ENCODE results near the gene NLN. TPM values are rescaled to one million over a fixed set of nuclear protein-coding genes. Genes with fewer than 3 reads are reported as not detected.

The NLN gene
- total and polyA plus RNA-seq, 11 donors = 1.6 to 28.2 (median 11.6) TPM

- no peak overlapping the region for H3K4me3 ChIP-seq
- no peak for DNase-seq
Observed at GRCh38 chr5:65828022-65828896, 106.3 kb downstream of the NLN start.

DNA sequence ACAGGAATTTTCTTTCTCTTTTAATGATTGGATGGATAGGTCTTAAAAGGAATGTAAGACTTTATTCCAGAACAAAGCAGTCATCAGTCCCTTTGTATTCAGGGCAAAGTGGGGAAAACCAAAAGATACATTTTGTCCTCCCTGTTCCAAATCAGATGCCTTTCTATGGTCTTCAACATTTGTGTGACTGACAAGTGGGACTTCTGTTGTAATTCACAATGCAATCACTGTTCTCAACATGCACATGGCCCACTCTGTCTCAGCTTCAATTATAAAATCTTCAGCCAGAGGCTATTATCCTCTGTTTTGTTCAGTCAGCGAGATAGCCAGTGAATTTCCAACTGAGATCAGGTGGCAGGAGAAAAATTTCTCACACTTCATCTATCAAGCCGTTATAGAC lies 108.9 kb downstream of the NLN start:
- H3K4me1 ChIP-seq = peaks cover 0 to 6% (median 0%) of the 10 kb centered on the region in 12 donors
- H3K9me3 ChIP-seq = no peaks in the 10 kb centered on the region
- H3K27me3 ChIP-seq = no peaks in the 10 kb centered on the region
- DNase-seq = no peak
- 54 to 85% (median 73%) methylated on average over 2 of the region's 2 CpGs for WGBS, 4 donors
- H3K4me3 ChIP-seq = no peak overlapping the region
- TF ChIP-seq CTCF (IDR thresholded peaks at IDR 0.05) (no peak), POLR2A (IDR thresholded peaks at IDR 0.05) (no peak)
- intact Hi-C loops (cut with DNase I) = no loop called here
- H3K27ac ChIP-seq = no peak overlapping the region
- no peaks in the 10 kb centered on the region for H3K36me3 ChIP-seq
- ATAC-seq = no peak

More at GRCh38 chr5:65828022-65828896, 106.3 kb downstream of the NLN start:
- no peak for ATAC-seq
- Histone ChIP-seq H3K4me1 (peaks cover 0 to 7% (median 0%) of the 10 kb centered on the region in 12 donors), H3K9me3 (no peaks in the 10 kb centered on the region), H3K27me3 (no peaks in the 10 kb centered on the region), H3K27ac (no peak overlapping the region), H3K36me3 (no peaks in the 10 kb centered on the region)
- intact Hi-C loops (cut with DNase I) = no loop called here
- no peak for TF ChIP-seq CTCF (IDR thresholded peaks at IDR 0.05)
- no peak for TF ChIP-seq POLR2A (IDR thresholded peaks at IDR 0.05)
- 56 to 64% (median 61%) methylated on average over 12 of the region's 12 CpGs for WGBS, 4 donors

DNA sequence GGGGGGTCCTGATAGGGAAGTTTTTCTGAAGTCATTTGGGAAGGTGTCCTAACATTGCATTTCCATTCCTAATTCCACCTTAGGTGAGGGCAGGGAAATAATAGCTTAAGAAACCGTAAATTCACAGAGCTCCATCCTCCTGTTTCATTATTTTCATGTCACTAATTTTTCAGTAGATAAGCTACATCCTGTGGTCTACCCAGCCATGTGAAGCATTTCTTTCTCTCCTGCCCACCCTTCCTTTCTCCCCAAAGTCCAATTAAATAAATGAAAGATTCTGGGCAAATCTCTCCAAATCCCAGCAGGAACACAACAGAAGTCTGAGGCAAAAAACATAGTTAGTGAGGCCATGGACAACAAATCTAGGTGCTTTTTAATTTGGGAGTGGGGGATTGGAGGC lies 109.3 kb downstream of the NLN start:
- Histone ChIP-seq H3K4me3 (no peak overlapping the region), H3K27ac (no peak overlapping the region), H3K36me3 (no peaks in the 10 kb centered on the region), H3K27me3 (no peaks in the 10 kb centered on the region), H3K4me1 (peaks cover 0 to 6% (median 0%) of the 10 kb centered on the region in 12 donors), H3K9me3 (no peaks in the 10 kb centered on the region)
- 32 to 80% (median 74%) methylated on average over 1 of the region's 1 CpG for WGBS, 4 donors
- DNase-seq (no peak), ATAC-seq (no peak)
- intact Hi-C loops (cut with DNase I) = no loop called here
- TF ChIP-seq POLR2A (IDR thresholded peaks at IDR 0.05) = no peak
- TF ChIP-seq CTCF (IDR thresholded peaks at IDR 0.05) = no peak

DNA sequence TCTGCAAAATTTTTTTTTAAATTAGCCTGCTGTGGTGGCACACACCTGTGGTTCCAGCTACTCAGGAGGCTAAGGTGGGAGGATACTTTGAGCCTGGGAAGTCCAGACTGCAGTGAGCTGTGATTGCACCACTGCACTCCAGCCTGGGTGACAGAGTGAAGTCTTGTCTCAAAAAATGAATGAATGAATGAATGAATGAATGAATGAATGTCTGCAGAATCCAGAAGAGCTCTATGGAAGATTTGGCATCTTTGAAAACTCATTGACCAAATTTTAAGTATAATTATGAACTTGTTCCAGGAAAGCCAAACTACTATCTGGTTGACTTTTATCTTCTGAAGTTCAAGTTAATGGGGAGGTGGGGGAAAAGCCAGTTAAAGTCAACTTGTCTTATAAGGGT lies 110.1 kb downstream of the NLN start:
- H3K36me3 ChIP-seq = no peaks in the 10 kb centered on the region
- H3K27me3 ChIP-seq = no peaks in the 10 kb centered on the region
- peaks cover 0 to 6% (median 0%) of the 10 kb centered on the region in 12 donors for H3K4me1 ChIP-seq
- H3K9me3 ChIP-seq = no peaks in the 10 kb centered on the region
- TF ChIP-seq CTCF (IDR thresholded peaks at IDR 0.05) (no peak), POLR2A (IDR thresholded peaks at IDR 0.05) (no peak)
- ATAC-seq (no peak), DNase-seq (no peak)
- no peak overlapping the region for H3K27ac ChIP-seq
- intact Hi-C loops (cut with DNase I) = no loop called here
- no peak overlapping the region for H3K4me3 ChIP-seq
